ENCODE measurements around the gene TRIOBP.
"Not testable (repeated sequence)": the region's sequence is repeated elsewhere in the genome, so short reads cannot be mapped to it uniquely, and the experiment has no call there.

The TRIOBP gene

DNA sequence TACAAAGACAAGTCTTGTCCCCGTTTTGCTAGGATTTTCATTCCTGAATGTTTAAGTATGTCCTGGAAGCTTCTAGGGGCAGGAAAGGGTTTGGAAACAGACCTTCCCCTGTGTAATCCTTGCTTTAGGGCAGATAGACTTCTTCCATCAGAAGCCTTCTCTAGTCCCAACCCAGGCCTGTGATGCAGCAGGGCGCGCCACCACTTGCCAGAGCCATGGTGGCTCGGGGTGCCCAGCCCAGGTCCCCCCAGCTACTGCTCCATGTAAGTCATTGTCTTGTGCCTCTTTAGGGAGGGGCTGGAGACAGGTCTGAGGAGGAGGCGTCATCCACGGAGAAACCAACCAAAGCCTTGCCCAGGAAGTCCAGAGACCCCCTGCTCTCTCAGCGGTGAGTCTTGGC, 6.4 kb upstream of the TRIOBP start:
- DNase-seq (ENCODE audit: low read depth) = no peak

DNA sequence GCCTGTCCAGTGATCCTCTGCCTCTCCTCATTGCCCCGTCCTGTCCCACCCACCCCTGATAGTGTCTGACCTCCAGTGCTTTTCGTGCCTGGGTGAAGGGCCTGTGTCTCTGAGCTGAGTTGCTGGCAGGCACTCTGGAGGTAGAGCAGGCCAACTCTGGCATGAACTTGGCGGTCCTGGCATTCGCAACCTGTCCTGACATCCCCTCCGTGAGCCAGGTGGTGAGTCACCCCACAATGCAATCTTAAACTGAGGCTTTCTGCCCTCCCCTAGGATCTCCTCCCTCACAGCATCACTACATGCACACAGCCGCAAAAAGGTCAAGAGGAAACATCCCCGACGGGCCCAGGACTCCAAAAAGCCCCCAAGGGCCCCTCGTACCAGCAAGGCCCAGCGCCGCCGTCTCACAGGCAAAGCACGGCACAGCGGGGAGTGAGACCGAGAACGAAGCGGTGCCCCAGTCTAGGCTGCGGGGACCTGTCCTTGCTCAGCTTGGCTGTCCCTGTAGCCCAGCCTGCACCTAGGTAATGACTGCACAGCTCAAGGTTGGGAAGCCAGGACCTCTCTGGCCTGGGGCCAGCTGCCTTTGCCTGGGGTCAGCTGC, 5.8 kb upstream of the TRIOBP start:
- DNase-seq (ENCODE audit: low read depth) = no peak

DNA sequence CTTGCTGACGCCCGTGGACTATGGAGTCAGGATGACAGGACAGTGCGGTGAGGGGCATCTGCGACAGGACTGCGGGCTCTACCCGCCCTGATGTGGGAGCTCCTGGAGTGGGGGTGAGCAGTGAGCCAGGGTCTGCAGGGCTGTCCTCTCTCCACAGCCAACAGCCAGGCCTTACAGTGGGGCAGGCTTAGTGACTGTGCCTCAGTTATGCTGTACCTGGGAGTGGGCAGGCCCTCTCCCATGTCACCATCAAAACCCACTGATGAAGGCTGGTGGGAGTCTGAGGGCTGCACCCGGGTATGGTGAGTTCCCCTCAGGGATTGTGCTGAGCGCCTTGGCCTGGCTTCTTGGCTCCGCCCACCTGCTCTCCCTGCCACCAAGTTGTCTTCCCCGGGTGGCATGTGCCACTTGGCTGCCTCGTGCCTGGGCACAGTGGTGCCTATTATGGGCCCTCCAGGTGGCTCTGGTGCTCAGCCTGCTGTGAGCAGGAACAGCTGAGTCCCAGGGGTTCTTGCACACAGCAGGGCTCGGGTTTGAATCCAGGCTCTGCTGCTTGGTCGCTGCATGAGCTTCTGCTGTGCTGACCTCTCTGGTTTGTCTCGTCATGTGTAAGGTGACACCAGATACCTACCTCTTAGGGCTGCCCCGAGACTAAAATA, 4.1 kb upstream of the TRIOBP start:
- DNase-seq (ENCODE audit: low read depth) = no peak

- DNase-seq (ENCODE audit: low read depth) = not testable (repeated sequence)
These were observed 2.7 kb upstream of the TRIOBP start for GRCh38 chr22:37694131-37694530.

DNA sequence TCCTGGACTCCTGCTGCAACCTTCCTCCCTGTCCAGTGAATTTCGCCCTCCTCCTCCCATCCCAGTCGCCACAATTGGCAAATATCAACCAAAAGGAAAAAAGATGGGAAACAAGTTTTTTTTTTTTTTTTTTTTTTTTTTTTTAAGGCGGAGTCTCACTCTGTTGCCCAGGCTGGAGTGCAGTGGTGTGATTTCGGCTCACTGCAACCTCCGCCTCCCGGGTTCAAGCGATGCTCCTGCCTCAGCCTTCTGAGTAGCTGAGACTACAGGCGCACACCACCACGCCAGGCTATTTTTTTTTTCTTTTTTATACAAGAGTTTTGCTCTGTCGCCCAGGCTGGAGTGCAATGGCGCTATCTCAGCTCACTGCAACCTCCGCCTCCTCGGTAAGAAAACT, 590 bp upstream of the TRIOBP start:
- not testable (repeated sequence) for DNase-seq (ENCODE audit: low read depth)

DNA sequence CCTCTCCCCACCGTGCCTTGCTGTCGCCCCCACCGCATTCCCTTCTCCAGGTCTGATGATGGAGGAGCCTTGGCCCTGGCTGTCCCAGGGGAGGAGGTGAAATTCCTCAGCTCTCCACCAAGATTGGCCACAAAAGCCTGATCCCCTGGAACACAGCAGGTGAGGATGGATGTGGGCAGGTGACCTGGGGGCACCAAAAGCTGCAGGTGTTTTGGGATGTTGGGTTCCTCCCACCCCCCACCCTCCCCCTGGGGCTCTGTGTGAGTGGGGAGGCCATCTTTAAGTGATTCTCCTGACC, 639 bp downstream of the TRIOBP start:
- no peak for DNase-seq (ENCODE audit: low read depth)

DNA sequence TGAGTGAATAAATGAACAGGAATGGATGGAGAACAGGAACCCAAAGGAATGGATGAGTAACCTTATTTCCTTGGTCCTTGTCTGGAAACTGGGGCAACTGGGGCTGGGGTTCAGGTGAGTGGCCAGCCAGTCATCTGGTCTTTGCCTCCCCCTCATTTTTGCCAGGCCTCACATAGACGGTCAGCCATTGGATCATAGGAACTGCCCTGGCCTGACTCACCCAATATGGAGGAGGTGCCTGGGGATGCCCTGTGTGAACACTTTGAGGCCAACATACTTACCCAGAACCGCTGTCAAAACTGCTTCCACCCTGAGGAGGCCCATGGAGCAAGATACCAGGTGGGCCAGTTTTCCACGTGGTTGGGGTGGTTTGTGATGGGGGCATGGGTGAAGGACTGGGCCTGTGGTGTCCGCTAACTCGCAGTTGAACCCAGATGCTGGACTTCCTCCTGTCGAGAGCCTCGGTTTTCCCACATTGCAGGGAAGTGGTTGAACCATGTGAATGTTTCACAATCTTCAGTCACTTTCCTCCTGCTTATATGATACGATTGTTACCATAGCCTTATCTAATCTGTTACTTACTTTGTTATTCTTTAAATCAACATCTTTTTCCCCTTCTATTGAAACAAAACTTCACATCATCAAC, 4.4 kb downstream of the TRIOBP start:
- no peak for DNase-seq (ENCODE audit: low read depth)

GRCh38 chr22:37703906-37704305, 7.1 kb downstream of the TRIOBP start:
- DNase-seq (ENCODE audit: low read depth) = no peak

- no peak for DNase-seq (ENCODE audit: low read depth)
These were observed 7.8 kb downstream of the TRIOBP start for GRCh38 chr22:37704645-37705044.

- no peak for DNase-seq (ENCODE audit: low read depth)
These were observed 8.4 kb downstream of the TRIOBP start for GRCh38 chr22:37705205-37705604.

GRCh38 chr22:37708580-37709444, 12.0 kb downstream of the TRIOBP start:
- no peak for DNase-seq (ENCODE audit: low read depth)

DNA sequence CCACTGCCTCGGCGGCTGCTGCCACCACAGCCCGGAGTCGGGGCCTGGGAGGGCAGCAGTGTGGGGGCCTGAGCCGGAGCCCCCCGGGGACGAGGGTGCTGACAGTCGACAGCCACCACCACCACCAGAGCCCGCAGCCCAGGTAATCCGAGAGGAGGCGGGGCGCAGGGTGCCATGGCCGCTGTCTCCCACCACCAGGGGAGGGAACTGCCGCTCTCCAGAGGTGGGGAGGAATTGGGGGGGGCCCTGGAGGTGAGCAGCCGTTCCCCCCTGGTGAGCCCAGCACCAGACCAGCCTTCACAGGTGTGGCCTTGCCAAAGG, 12.6 kb downstream of the TRIOBP start:
- DNase-seq (ENCODE audit: low read depth) = no peak

- no peak for DNase-seq (ENCODE audit: low read depth)
These were observed 13.8 kb downstream of the TRIOBP start for GRCh38 chr22:37710675-37711074.

DNA sequence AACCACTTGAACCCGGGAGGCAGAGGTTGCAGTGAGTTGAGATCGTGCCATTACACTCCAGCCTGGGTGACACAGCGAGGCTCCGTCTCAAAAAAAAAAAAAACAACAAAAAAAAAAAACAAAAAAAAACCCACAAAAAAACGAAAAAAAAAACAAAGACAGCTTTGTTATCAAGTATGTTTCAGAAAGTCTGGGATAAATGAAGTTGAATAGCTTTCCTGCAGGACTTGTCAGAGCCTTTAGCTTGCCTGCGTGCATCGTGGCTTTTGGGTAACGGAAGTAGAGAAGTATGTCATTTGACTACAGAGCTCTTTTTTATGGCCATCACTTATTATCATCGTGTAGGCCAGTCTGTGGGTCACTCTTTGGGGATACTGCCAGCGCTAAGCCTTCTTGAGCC, 14.6 kb downstream of the TRIOBP start:
- no peak for DNase-seq (ENCODE audit: low read depth)

DNA sequence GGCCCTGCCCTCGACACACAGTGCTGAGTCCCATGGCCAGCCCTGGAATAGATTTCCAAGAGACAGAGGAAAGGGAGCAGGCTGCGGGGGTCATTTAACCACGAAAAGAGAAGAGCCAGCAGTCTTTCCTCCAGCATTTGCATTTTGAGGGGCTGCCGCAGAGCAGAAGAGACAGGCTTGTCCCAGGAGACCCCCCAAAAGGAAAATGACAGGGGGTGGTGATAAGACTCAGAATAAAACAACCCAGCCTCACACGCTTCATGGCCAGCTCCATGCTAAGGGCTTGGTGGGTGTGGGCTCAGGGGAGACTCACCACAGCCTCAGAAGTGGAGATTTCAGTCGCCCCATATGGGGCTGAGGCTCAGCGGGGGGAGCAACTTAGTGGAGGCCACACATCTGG, 16.9 kb downstream of the TRIOBP start:
- DNase-seq (ENCODE audit: low read depth) = no peak

DNA sequence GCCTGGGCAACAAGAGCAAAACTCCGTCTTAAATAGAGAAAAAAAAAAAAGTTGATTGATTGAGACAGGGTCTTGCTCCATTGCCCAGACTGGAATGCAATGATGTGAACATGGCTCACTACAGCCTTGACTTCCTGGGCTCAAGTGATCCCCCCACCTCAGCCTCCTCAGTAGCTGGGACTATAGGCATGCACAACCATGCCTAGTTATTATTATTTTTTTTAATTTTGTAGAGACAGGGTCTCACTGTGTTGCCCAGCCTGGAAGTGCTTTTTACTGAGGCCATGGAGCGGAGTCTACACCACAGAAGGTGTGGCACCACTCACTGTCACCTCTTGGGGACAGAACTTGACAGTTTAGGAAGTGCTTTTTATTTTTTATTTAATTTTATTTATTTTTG, 17.8 kb downstream of the TRIOBP start:
- no peak for DNase-seq (ENCODE audit: low read depth)

GRCh38 chr22:37715760-37716159, 18.9 kb downstream of the TRIOBP start:
- no peak for DNase-seq (ENCODE audit: low read depth)

GRCh38 chr22:37716708-37717107, 19.9 kb downstream of the TRIOBP start:
- DNase-seq (ENCODE audit: low read depth) = no peak

- not testable (repeated sequence) for DNase-seq (ENCODE audit: low read depth)
These were observed 20.4 kb downstream of the TRIOBP start for GRCh38 chr22:37717235-37717634.

- DNase-seq (ENCODE audit: low read depth) = not testable (repeated sequence)
These were observed 21.0 kb downstream of the TRIOBP start for GRCh38 chr22:37717746-37718305.

- no peak for DNase-seq (ENCODE audit: low read depth)
These were observed 28.8 kb downstream of the TRIOBP start for GRCh38 chr22:37725551-37726240.

DNA sequence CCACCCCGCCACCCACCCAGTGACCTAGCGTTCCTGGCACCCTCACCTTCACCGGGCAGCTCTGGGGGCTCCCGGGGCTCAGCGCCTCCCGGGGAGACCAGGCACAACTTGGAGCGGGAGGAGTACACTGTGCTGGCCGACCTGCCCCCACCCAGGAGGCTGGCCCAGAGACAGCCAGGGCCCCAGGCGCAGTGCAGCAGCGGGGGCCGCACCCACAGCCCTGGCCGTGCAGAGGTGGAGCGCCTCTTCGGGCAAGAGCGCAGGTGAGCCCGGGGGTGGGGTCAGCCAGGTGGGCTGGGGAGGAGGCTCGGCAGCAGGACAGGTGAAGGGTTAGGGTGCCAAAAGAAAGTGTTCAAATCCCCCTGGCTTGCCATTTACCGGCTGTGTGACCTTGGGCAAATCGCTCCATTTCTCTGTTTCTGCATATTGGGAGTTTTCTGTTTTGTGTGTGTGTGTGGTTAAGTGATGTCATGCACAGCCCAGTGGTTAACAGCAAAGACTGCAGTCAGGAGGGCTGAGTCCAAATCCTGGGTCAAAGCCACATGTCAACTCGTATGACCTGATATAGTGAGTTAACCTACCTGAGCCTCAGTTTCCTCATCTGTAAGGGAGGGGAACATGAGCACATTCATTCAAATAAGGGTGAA, 29.5 kb downstream of the TRIOBP start:
- no peak for DNase-seq (ENCODE audit: low read depth)
